IMR-90 (cell line): ENCODE data around the gene SHB. TPM values are rescaled to one million over a fixed set of nuclear protein-coding genes. Genes with fewer than 3 reads are reported as not detected.

Experiments used
- ATAC-seq: fragments of 200-7000 bp; cut with Tn5 transposase; 2 replicates; pipeline ENCODE4 v1.9.1; 2020; ENCODE audit warnings: low read depth, mild to moderate bottlenecking, moderate library complexity
- BruUV-seq: library from RNA; stranded (reverse); fragments of 400-500 nt; replicated peaks from 2 replicates; lab custom pipeline; 2021; lab: Mats Ljungman, UMichigan
- CTCF ChIA-PET: fragments of 300-600 bp; formaldehyde crosslinking; extraction: SDS; loops from one replicate; lab custom pipeline; 2021; ENCODE audit warnings: antibody characterized with exemption; lab: Yijun Ruan, JAX
- POLR2A ChIA-PET: fragments of 300-600 bp; sonication (Branson Sonifier 250); formaldehyde crosslinking; loops from one replicate; lab custom pipeline; 2022; ENCODE audit warnings: antibody characterized with exemption; ENCODE audit not compliant: unreplicated experiment; lab: Charles Lee
- DNase-seq: peaks from one replicate; pipeline ENCODE4 v3.0.0; 2013
- H2AFZ ChIP-seq: replicated peaks from 2 replicates; pipeline ENCODE3; 2013; ENCODE audit warnings: low read length, mild to moderate bottlenecking; ENCODE audit not compliant: poor library complexity
- H2AK5ac ChIP-seq: 2 replicates; pipeline ENCODE4 v1.6.1; 2013; ENCODE audit warnings: low read depth, low read length, inconsistent platforms
- H2AK9ac ChIP-seq: replicated peaks from 2 replicates; pipeline ENCODE3; 2013; ENCODE audit warnings: mild to moderate bottlenecking, low read depth, low read length, moderate library complexity; ENCODE audit not compliant: poor library complexity
- H2BK120ac ChIP-seq: 2 replicates; pipeline ENCODE4 v1.6.1; 2013; ENCODE audit warnings: low read depth, low read length, inconsistent platforms
- H2BK15ac ChIP-seq: 3 replicates; pipeline ENCODE4 v1.6.1; 2013; ENCODE audit warnings: low read depth, low read length, inconsistent platforms
- H2BK20ac ChIP-seq: 2 replicates; pipeline ENCODE4 v1.6.1; 2013; ENCODE audit warnings: low read depth, mild to moderate bottlenecking, inconsistent platforms, low read length, moderate library complexity
- H2BK5ac ChIP-seq: 2 replicates; pipeline ENCODE4 v1.6.1; 2013; ENCODE audit warnings: mild to moderate bottlenecking, low read depth, low read length, inconsistent platforms; ENCODE audit not compliant: poor library complexity, severe bottlenecking
- H3K14ac ChIP-seq: replicated peaks from 2 replicates; pipeline ENCODE4 v1.6.1; 2013; ENCODE audit warnings: low read depth, low read length, inconsistent platforms
- H3K18ac ChIP-seq: 2 replicates; pipeline ENCODE4 v1.6.1; 2013; ENCODE audit warnings: low read depth, low read length, control low read depth
- H3K23ac ChIP-seq: 2 replicates; pipeline ENCODE4 v1.6.1; 2013; ENCODE audit warnings: low read depth, low read length, inconsistent platforms
- H3K27ac ChIP-seq: 2 replicates; pipeline ENCODE4 v1.5.1; 2013; ENCODE audit warnings: mild to moderate bottlenecking, control low read depth, low read length; ENCODE audit not compliant: insufficient read depth
- H3K27me3 ChIP-seq: 2 replicates; pipeline ENCODE4 v1.6.1; 2013; ENCODE audit warnings: low read length; ENCODE audit not compliant: control insufficient read depth, insufficient read depth
- H3K36me3 ChIP-seq: 2 replicates; pipeline ENCODE4 v1.6.1; 2013; ENCODE audit warnings: low read length, mixed read lengths; ENCODE audit not compliant: control insufficient read depth, insufficient read depth
- H3K4ac ChIP-seq: 2 replicates; pipeline ENCODE4 v1.6.1; 2013; ENCODE audit warnings: low read depth, low read length, inconsistent platforms
- H3K4me1 ChIP-seq: 2 replicates; pipeline ENCODE4 v1.6.1; 2013; ENCODE audit warnings: low read length, mixed read lengths; ENCODE audit not compliant: control insufficient read depth, insufficient read depth
- H3K4me2 ChIP-seq: 2 replicates; pipeline ENCODE4 v1.6.1; 2013; ENCODE audit warnings: low read depth, mild to moderate bottlenecking, control low read depth, low read length, moderate library complexity
- H3K4me3 ChIP-seq: 2 replicates; pipeline ENCODE4 v1.5.1; 2013; ENCODE audit warnings: low read depth, mild to moderate bottlenecking, control low read depth, low read length, moderate library complexity; ENCODE audit not compliant: insufficient read depth
- H3K56ac ChIP-seq: 2 replicates; pipeline ENCODE4 v1.6.1; 2013; ENCODE audit warnings: low read length, inconsistent platforms; ENCODE audit not compliant: insufficient read depth; ENCODE audit errors: extremely low read depth
- H3K79me1 ChIP-seq, 2 experiments: 2 replicates each; pipeline ENCODE4 v1.6.1; 2013; ENCODE audit warnings: low read length in 2 of 2, inconsistent platforms in 1 of 2, low read depth in 1 of 2
- H3K9ac ChIP-seq: 2 replicates; pipeline ENCODE4 v1.6.1; 2013; ENCODE audit warnings: low read depth, low read length, control low read depth
- H3K9me1 ChIP-seq: 2 replicates; pipeline ENCODE4 v1.6.1; 2013; ENCODE audit warnings: low read length, inconsistent platforms; ENCODE audit not compliant: insufficient read depth
- H3K9me3 ChIP-seq: 2 replicates; pipeline ENCODE4 v1.6.1; 2013; ENCODE audit warnings: low read length; ENCODE audit not compliant: control insufficient read depth, insufficient read depth
- H4K20me1 ChIP-seq: 2 replicates; pipeline ENCODE4 v1.6.1; 2013; ENCODE audit warnings: low read length, inconsistent platforms; ENCODE audit not compliant: insufficient read depth
- H4K5ac ChIP-seq: 2 replicates; pipeline ENCODE4 v1.6.1; 2013; ENCODE audit warnings: mild to moderate bottlenecking, low read depth, low read length, control low read depth
- H4K8ac ChIP-seq, 2 experiments: 2 replicates each; pipeline ENCODE4 v1.6.1; 2013; ENCODE audit warnings: low read depth in 2 of 2, low read length in 2 of 2, control low read depth in 1 of 2, inconsistent platforms in 1 of 2
- H4K91ac ChIP-seq: 2 replicates; pipeline ENCODE4 v1.6.1; 2013; ENCODE audit warnings: low read depth, low read length, inconsistent platforms; ENCODE audit not compliant: insufficient read depth
- CHD1 ChIP-seq: IDR thresholded peaks from 2 replicates; pipeline ENCODE4 v1.6.1; 2012; ENCODE audit warnings: low read depth, low read length, improper control_type of control experiment
- POLR2A ChIP-seq: IDR thresholded peaks from 2 replicates; pipeline ENCODE4 v1.6.1; 2012; ENCODE audit warnings: mild to moderate bottlenecking, low read depth, low read length
- WGBS, 2 experiments: methylation state at CpG; one replicate each; pipeline versions ENCODE4 v1.1.5 to v1.1.7; 2013; ENCODE audit warnings: missing lambda C conversion rate in 2 of 2; ENCODE audit not compliant: insufficient read length in 1 of 2; ENCODE audit errors: extremely low coverage in 2 of 2; 5-methylcytosine and 5-hydroxymethylcytosine counted together
- dilution Hi-C: fragments of 300-500 bp; cut with HindIII; formaldehyde crosslinking; loops from one replicate; pipeline ENCODE4 v1.14.3; 2018; ENCODE audit warnings: low sequenced_read_pairs; ENCODE audit not compliant: unreplicated experiment
- in situ Hi-C: fragments of 300-500 bp; cut with MboI; formaldehyde crosslinking; loops from 3 replicates; pipeline ENCODE4 v1.14.3; 2019; ENCODE audit warnings: low sequenced_read_pairs, inconsistent platforms, mixed read lengths
- intact Hi-C: fragments of 100-400 bp; cut with micrococcal nuclease; formaldehyde crosslinking; loops from 2 replicates; pipeline ENCODE4 v1.10.0; 2022
- polyA plus RNA-seq, 3 experiments: library from polyadenylated mRNA; depleted of rRNA; stranded (reverse); fragments of >200 nt; gene quantifications; 2 replicates each; pipeline ENCODE4 v1.2.3, GENCODE V29; 2012; ENCODE audit warnings: low replicate concordance in 1 of 3
- total RNA-seq: library from RNA; depleted of rRNA; stranded (reverse); fragments of >200 nt; gene quantifications from 2 replicates; pipeline ENCODE4 v1.2.3, GENCODE V29; 2012

SHB gene
- total and polyA plus RNA-seq, 2 of the 4 experiments (the other 2 are of a cell fraction) = 6.1 to 20.4 TPM

DNA sequence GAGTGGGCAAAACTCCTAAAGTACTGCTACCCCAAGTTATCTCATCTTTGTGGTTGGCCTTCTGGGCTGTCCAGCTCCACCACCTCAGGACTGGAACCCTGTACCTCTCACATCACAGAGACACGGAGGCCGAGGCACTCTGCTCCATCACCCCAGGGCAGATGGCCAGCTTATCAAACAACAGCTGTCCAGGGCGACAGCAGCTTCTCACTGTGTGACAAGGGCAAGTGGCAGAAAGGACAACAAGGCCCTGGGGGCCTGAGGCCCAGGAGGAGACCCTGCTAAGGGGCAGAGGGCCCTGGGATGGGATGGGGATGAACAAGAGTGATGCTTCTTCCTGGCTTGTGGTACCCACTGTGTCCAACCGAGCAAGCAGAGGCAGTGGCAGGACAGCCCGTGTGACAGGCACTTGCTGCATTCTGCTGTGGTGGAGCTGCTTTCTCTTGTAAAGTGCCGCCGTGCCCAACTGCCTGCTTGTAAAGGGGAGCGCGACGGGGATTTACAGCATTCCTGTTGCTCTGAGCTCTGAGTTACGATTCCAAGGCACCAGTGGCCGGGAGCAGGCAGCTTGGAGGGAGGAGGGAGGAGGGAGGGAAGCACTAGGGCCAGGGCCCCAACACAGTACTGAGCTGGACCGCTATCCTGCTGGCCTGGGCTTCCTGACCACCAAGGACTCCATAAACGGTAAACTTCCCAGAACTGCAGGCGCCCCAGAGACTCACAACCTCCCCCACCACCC is 71.2 kb downstream of the SHB start (continued):
- no peak for TF ChIP-seq CHD1

DNA sequence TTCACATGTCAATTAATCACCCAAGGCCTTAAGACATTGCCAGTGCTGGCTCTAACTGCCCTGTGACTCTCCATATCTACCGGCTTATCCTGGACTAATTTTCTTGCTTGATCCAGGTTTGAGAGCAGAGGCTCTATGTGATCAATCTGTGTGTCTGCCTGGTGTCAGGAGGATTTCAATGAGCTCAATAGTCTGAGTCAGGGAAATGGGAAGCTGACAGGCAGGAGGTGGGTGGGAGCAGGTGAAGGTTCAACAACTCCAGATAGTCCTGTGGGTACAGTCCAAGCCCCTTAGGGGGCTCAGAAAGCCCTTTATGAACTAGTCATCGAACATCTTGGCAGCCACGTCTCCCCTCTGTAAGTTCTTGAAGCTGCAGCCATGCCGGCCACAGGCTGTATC is 72.2 kb downstream of the SHB start:
- 0 out of 2 replicates have a peak overlapping the region, but pooled peaks have one; percentile 6 for H3K27ac ChIP-seq
- WGBS, 2 experiments = 100% methylated on average over 3 of the region's 4 CpGs; no CpG with 5 or more reads in 1 of the 2 experiments

More for the DNA sequence above, 72.2 kb downstream of the SHB start:
- Histone ChIP-seq H3K4me3 (no peak overlapping the region), H3K79me1 (peaks cover 48 to 96% of the 10 kb centered on the region in 2 experiments), H2AK9ac (no peak overlapping the region), H4K8ac (no peak overlapping the region; a peak in 2 of 4 replicates), H2AFZ (no peak overlapping the region), H3K4ac (peak overlapping the region; percentile 32), H3K23ac (no peak overlapping the region), H3K4me2 (no peak overlapping the region), H3K27me3 (no peaks in the 10 kb centered on the region), H2BK120ac (no peak overlapping the region), H2AK5ac (no peak overlapping the region), H3K56ac (no peak overlapping the region), H2BK5ac (no peak overlapping the region), H3K9ac (no peak overlapping the region), H3K4me1 (peaks cover 52% of the 10 kb centered on the region), H3K9me3 (no peaks in the 10 kb centered on the region), H4K5ac (no peak overlapping the region), H3K36me3 (peaks cover 16% of the 10 kb centered on the region), H3K14ac (0 out of 2 replicates have a peak overlapping the region, but pooled peaks have one; percentile 0), H3K9me1 (peaks cover 54% of the 10 kb centered on the region), H4K91ac (no peak overlapping the region), H4K20me1 (peaks cover 48% of the 10 kb centered on the region), H3K18ac (no peak overlapping the region), H2BK20ac (no peak overlapping the region), H2BK15ac (no peak overlapping the region)
- no peak for TF ChIP-seq POLR2A
- intact Hi-C loops = no loop called here
- in situ Hi-C loops = no loop called here
- dilution Hi-C loops = no loop called here
- ChIA-PET POLR2A (no interaction called here), CTCF (no interaction called here)
- BruUV-seq = no TSS peak
- ATAC-seq = no peak
- DNase-seq = no peak
